GM18858 (cell line): ENCODE data around the gene KRT33B.
"Not testable (repeated sequence)": the region's sequence is repeated elsewhere in the genome, so short reads cannot be mapped to it uniquely, and the experiment has no call there.

Experiments
- ATAC-seq: cut with Tn5 transposase; IDR thresholded peaks from one replicate; pipeline ENCODE4 v1.9.1; 2021; ENCODE audit not compliant: unreplicated experiment

The KRT33B gene

DNA sequence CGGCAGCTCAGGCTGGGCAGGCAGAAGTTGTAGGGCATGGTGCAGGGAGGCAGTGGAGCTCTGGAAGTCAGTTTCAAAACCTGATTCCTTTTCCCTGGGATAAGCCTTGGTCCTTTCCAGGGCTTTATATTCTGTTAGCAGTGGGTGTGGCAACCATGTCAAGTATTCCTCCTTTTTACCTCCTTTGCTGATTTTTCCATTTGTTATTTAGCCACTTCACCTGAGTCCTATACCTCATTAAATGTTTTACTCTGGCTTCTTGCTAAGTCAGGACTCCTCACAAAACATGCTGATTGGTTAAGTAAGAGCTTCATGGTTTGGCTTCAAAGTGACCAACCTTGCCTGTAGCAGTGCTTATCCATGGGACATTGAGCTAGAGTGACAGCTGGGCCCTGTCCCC, at the start of gene KRT33B:
Gene KRT33B (minus strand): TSS at position 101 of the 400 bp plus-strand sequence. CDS start 63 bp downstream, at position 38.
- no peak for ATAC-seq

DNA sequence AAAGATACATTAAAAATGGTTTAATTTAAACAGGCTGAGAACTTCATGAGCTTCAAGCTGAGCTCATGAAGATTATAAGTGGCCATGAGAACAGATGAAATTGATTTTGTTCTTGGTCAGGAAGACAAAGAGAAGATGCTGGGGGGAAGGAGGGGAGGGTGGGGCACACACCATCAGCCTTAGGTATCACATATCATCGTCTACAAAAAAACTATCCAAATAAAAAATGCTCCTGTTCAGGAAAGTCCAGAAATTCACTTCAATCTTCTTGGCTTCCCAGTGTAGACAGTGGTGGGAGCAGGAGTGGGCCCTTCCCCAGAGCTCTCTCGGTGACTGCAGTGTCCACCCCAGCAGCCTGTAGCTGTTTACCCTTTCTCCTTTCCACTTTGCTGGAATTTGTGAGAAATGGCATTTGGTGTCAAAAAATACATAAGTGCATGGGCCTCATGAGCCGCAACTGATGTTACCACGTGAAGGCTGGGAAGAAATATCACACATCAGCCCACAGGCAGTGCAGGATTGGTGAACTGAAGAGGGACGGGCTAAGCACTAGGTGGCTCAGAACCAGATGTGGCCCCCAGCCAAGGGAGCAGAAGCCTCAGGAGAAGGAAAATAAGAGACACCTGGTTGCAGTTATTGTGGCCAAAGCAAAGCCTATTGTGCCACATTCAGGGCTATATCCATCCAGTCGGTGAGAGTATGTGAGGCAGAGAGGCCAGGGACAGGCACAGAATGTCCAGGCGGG, 48.7 kb upstream of the KRT33B start:
- ATAC-seq: no peak

DNA sequence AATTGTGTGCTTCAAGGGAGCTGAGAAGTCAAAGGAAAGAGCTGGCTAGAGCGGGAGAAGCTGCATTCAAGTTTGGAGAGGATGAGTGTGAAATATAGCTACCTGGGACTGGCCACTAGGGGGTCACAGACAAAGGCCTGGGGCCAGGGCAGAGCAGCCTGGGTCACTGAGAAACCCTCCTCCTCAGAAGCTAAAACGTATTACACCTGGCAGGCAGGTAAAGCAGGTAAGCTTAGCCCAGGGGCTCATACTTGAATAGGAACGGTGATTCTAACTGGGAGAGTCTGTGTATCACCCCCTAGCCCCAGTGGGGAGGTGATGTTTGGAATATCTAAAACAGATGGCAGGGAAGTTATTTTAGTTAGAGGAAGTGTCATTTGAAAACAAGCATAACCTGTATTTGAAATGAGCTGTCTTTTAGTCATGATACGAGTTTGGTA, 48.0 kb upstream of the KRT33B start:
- no peak for ATAC-seq

DNA sequence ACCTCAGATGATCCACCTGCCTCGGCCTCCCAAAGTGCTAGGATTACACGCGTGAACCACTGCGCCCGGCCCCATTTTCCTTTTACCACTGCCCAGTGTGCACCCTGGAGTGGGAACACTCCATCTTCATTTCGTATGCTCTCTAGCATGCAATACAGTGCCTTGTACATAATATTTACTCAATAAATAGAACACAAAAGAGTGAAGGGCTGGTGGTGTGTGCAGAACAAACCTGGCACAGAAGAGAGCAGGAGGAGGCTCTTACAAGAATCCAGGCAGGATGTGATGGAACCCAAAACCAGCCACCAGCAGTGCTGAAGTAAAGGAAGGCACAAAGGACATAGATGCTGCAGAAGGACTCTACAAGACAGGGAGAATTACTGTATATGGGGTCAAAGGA, 47.5 kb upstream of the KRT33B start:
- ATAC-seq: no peak

DNA sequence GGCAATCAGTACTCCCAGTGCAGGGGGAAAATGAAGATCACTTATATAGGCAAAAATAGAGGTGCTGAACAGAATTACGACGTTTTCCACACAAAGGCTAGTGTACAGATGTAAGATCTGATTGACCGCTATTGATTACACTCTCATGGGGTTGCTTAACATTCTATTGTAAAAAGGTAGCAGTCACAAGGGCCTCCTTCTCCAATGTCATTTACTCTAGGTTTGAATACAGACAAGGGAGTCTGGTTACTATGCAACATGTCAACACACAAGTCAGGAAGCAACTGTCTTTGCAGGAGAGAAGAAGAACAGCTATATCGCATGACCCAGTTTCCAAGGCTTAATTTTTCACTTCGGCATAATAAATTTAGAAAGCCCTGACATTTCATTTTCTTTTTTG, 46.9 kb upstream of the KRT33B start:
- no peak for ATAC-seq

DNA sequence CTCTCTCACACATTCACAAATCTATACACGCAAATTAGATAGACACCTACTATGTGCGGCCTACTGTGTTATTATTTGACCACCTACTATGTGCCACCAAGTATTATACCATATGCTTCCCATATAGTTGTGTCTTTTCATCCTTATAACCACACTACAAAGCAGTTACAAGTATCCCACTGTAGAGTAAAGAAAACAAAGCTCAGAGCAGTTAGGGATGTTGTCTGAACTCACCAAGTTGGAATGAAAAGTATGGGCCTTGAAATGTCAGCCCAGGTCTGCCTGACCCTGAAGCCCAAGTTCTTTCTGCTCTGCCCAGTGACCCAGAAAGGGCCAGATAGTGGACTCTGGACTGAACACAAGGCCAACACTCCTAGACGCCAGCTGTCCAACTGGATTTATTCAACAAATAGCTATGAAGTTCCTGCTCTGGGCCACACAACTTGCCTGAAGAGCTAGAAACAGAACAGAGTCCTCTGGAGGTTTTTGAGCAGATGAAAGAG, 46.3 kb upstream of the KRT33B start:
- no peak for ATAC-seq

DNA sequence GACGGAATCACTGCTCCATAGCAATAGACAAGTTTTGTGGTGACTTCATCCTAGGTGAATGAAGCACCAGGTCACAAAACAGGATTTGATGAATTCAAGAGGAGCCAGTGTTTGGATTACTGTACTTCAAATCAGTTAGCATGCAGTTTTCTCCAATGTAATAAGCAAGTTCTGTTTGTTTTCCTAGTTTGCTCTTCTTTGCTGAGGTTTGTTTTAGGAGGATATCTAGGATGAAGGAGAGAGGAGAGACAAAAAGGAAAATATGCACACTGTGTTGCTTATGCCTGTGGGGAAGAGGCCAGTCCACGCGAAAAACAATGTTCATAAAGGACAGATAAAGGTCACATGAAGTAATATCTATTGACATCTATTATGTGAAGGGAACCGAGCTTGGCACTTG, 45.8 kb upstream of the KRT33B start:
- ATAC-seq: no peak

DNA sequence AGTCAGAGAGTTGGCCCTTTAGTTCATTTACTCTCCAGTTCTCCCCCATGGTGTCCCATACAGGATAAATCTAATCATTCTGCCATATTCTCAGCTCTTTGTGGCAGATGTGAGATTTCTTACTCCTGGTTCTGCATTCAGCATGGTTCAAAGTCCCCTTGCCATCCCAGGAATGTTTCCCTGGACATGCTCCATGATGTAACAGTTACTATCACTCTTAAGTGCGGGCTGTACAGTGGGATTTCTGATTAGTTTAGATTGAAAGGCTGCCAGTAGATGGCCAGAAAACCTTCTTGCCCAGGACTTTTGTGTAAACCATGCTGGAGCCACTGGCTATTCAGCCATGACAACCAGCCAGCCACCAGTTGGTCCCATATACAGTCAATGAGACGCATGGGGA, 44.4 kb upstream of the KRT33B start:
- no peak for ATAC-seq

DNA sequence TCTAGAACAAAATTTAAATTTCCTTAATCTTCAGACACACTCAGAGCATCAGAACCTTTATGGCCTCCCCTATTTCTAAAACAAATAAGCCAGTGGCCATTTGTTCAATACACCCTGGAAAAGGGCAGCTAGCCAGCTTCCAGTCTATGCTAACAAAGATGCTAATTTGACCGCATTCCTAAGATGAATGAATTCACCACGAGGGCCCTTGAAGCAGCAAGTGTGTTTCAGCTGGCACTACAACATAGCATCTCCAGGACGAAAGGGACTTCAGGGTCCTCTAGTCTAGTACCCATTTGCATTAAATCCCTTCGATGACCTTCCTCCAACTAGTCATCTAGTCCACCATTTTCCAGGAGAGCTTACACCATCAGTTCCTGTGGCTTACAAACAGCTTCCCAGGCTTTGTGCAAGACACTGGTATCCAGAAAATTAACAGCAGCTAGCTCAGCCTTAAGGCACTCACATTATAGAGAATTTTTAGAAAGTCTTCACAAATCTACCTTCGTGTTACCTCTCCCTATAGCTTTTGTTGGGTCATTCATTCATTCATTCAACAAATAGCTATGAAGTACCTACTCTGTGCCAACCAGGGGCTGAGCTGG, 43.8 kb upstream of the KRT33B start:
- no peak for ATAC-seq

DNA sequence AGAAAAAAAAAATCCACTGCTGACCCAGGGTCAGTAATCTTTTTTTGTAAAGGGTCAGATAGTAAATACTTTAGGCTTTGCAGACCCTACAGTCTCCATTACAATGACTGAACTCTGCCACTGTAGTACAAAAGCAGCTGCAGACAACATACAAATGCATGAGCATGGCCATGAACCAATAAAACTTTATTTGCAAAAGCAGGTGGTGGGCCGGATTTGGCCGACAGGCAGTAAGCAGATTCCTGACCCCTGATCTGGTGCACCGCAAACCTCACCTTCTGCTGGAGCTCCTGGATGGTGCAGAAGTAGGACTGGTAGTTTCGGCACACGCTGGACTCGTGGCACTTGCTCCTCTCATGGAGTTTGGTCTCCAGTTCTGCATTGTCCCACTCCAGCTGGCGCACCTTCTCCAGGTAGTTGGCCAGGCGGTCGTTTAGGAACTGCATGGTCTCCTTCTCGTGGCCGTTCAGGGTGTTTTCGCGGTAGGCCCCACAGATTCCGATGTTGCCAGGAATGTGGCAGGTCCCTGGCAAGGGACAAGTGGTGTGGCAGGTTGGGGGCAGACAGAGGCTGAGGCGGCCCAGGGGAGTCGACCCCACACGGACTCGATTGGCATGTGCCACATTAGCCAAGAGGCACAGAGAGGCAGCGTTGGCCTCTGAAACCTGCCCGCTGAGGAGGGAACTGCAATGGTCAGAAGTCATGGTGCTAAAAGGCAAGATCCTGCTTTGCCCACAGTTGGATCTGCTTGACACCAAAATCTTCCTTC, 41.6 kb upstream of the KRT33B start:
- ATAC-seq: no peak

DNA sequence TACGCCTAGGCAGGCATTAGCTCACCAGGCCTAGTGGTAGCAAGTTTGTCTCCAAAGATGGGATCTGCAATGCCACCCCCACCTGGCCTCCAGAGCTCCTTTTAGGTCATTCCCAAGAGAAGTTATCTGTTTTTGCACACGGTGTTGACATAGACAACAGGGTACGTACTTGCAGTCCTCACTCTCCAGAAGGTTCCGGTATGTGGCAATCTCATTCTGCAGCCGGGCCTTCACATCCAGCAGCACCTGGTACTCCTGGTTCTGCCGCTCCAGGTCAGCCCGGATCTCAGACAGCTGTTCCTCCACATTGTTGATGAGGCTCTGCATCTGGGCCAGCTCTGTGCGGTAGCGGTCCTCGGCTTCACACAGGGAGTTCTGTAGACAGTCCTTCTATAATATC, 37.6 kb upstream of the KRT33B start:
- ATAC-seq: no peak

DNA sequence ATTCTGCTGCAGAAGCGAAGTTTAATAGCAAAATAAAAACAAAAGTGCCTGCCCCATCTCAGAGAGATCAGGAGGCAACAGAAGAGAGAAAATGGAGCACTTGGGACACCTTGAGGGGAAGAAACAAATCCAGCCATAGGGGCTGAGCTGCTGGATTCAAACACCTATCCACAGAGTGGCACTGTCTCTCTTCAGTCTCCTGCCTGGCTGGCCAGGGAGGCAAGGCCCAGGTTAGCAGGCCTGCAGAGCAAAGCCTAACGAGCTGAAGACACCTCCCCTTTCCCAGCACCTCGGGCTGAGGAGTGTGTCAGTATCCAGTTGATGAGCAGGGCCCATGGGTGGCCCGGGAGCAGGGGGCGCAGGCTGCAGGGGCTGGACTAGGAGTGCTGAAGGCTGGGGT, 36.6 kb upstream of the KRT33B start:
- no peak for ATAC-seq

DNA sequence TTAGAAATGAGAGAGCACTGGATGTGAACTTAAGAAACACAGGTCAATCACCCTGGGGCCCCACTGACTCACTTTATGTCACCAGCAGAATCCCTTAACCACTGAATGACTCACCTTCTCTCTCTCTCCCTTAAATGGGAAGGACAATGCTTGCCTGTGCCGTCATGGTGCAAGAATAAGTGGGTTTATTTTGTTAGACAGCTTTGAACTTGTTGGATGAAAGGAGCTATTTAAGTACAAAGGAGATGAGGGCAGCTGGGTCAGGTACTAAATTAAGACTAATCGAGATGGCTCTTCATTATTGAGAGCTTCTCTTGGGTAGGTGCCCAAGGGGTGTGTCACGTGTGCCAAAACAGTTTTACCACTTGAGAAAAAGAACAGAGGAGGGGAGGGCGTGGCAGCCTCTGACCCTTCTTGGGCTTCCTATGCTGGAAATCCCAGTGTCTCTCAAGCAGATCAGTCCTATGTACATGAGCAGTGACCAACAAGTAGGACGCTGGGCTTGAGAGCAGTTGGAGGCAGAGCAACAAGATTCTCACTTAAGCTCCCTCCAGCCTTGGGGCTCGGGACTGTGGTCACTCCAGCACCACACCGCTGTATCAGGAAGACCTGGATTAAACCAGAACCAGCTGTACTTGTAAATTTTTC, 34.5 kb upstream of the KRT33B start:
- no peak for ATAC-seq

DNA sequence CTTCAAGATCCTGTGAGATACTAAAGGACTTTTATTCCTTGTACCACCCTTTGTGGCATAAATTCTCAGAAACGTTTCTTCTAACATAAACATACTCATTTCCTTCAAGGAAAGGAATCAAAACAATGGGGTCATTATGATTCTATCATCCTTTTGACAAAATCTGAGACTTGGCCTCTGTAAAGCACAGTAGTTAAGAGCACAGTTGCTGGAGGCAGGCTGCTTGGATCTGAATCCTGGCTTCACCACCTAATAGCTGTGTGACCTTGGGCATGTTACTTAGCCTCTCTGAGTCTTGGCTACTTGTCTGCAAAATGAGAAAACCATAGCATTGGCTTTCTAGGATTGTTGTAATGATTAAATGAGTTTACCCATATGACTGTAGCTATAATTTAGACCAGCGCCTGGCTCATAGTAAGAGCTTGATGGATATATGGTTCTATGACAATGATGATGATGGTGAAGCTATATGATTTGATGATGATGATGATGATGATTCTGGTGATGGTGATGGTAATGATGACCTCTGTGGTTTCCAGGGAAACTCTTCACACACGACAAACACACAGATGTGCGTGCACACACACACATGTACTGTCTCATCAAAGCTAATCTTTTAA, 33.9 kb upstream of the KRT33B start:
- no peak for ATAC-seq

DNA sequence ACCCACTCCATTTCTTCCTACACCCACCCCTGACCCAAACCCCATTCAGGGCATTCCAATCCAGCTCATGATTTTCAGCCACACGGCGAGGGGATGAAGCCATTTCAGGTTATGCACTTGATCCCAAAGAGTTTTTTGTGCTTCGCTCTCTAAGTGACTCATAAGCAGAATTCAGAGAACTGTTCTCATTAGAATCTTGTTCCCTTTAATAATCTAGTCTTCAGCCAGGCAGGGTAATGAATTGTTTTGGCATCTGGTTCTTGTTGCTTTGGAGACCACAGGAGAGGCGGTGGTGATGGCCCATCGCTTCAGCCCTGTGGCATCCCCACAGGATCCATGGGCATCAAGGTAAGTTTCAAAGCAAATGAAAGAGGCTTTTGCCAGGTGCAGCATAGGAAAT, 32.5 kb upstream of the KRT33B start:
- ATAC-seq: no peak

DNA sequence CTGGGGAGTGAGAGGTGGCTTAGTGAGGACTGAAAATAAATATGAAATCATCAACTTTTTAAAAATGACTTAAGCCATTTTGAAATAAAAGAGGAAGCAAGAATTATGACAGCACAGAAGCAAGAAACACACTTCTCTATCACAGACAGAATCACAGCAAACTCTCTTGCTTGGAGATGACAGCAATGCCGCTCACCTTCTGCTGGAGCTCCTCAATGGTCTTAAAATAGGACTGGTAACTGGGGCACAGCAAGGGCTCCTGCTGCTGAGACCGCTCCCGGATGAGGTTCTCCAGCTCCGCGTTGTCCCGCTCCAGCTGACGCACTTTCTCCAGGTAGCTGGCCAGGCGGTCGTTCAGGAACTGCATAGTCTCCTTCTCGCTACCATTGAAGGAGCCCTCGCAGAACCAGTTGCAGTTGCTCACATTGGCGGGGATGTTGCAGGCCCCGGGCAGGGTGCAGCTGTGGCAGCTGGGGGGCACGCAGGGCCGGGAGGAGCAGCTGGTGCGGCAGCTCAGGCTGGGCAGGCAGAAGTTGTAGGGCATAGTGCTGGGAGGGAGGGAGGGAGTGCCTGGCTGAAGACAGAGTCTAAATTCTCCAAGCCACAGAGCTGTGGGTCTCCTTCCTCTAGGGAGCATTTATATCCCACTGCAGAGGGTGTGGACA, 27.5 kb upstream of the KRT33B start, which contains the start of gene KRT31:
Gene KRT31 (minus strand): TSS at position 613 of the 665 bp plus-strand sequence. CDS start 69 bp downstream, at position 544.
- no peak for ATAC-seq

DNA sequence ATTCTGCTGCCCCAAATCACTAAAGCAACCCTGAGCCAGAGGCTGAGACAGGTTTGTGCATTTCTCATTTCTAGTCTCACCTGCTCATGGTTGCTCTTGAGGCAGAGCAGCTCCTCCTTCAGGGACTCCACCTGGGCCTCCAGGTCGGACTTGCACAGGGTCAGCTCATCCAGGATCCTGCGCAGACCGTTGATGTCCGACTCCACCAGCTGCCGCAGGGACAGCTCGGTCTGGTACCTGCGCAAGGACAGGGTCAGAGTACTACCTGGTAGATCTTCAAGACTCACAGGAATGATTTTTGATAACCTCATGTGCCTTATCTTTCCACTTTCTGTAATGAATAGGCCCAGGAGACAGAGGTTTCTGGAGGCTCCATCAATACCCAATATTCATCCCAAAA, 26.7 kb upstream of the KRT33B start:
- ATAC-seq: no peak

DNA sequence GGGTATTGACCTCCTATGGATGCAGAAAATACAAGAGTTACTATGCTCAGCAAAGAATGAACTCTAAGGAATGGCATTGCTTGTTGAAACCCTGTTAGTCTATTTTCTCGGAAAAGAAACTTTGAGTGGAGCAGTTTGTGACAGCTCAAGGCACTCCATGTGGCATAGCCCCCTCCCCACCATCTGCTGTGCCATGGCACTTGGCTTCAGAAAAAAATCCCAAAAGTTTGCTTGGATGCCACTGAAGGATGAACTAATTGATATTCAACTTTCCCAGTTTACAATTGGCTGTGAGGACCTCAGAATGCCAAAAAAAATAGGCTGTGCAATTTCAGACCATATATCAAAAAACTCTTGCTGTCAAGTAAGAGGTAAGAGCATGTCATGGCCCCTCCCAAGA, 26.0 kb upstream of the KRT33B start:
- no peak for ATAC-seq

DNA sequence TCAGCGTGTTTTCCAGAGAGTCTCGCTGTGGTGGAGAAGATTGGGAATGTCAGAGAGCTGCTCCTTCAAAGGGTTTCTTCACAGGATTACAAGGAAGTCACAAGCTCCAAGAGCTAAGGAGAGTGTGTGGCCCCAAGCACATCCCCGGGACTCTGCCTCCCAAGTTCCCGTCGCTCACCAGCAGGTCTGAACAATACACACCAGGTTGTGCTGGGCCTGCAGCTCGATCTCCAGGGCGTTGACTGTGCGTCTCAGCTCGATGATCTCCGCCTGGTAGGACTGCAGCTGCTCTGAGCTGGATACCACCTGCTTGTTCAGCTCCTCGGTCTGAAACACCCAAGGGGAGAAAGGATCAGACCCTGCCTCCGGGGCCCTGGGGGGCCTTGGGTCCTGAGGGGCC, 25.4 kb upstream of the KRT33B start:
- ATAC-seq: not testable (repeated sequence)
